IMR-90 (cell line): ENCODE measurements around the gene MAPK8IP1. TPM values are rescaled to one million over a fixed set of nuclear protein-coding genes. Genes with fewer than 3 reads are reported as not detected.

ENCODE experiments used
- ATAC-seq: fragments of 200-7000 bp; cut with Tn5 transposase; 2 replicates; pipeline ENCODE4 v1.9.1; 2020; ENCODE audit warnings: low read depth, mild to moderate bottlenecking, moderate library complexity
- BruUV-seq: library from RNA; stranded (reverse); fragments of 400-500 nt; replicated peaks from 2 replicates; lab custom pipeline; 2021; lab: Mats Ljungman, UMichigan
- CTCF ChIA-PET: fragments of 300-600 bp; formaldehyde crosslinking; extraction: SDS; loops from one replicate; lab custom pipeline; 2021; ENCODE audit warnings: antibody characterized with exemption; lab: Yijun Ruan, JAX
- POLR2A ChIA-PET: fragments of 300-600 bp; sonication (Branson Sonifier 250); formaldehyde crosslinking; loops from one replicate; lab custom pipeline; 2022; ENCODE audit warnings: antibody characterized with exemption; ENCODE audit not compliant: unreplicated experiment; lab: Charles Lee
- DNase-seq: peaks from one replicate; pipeline ENCODE4 v3.0.0; 2013
- H2AFZ ChIP-seq: replicated peaks from 2 replicates; pipeline ENCODE3; 2013; ENCODE audit warnings: low read length, mild to moderate bottlenecking; ENCODE audit not compliant: poor library complexity
- H2AK5ac ChIP-seq: 2 replicates; pipeline ENCODE4 v1.6.1; 2013; ENCODE audit warnings: low read depth, low read length, inconsistent platforms
- H2AK9ac ChIP-seq: replicated peaks from 2 replicates; pipeline ENCODE3; 2013; ENCODE audit warnings: mild to moderate bottlenecking, low read depth, low read length, moderate library complexity; ENCODE audit not compliant: poor library complexity
- H2BK120ac ChIP-seq: 2 replicates; pipeline ENCODE4 v1.6.1; 2013; ENCODE audit warnings: low read depth, low read length, inconsistent platforms
- H2BK15ac ChIP-seq: 3 replicates; pipeline ENCODE4 v1.6.1; 2013; ENCODE audit warnings: low read depth, low read length, inconsistent platforms
- H2BK20ac ChIP-seq: 2 replicates; pipeline ENCODE4 v1.6.1; 2013; ENCODE audit warnings: low read depth, mild to moderate bottlenecking, inconsistent platforms, low read length, moderate library complexity
- H2BK5ac ChIP-seq: 2 replicates; pipeline ENCODE4 v1.6.1; 2013; ENCODE audit warnings: mild to moderate bottlenecking, low read depth, low read length, inconsistent platforms; ENCODE audit not compliant: poor library complexity, severe bottlenecking
- H3K14ac ChIP-seq: replicated peaks from 2 replicates; pipeline ENCODE4 v1.6.1; 2013; ENCODE audit warnings: low read depth, low read length, inconsistent platforms
- H3K18ac ChIP-seq: 2 replicates; pipeline ENCODE4 v1.6.1; 2013; ENCODE audit warnings: low read depth, low read length, control low read depth
- H3K23ac ChIP-seq: 2 replicates; pipeline ENCODE4 v1.6.1; 2013; ENCODE audit warnings: low read depth, low read length, inconsistent platforms
- H3K27ac ChIP-seq: 2 replicates; pipeline ENCODE4 v1.5.1; 2013; ENCODE audit warnings: mild to moderate bottlenecking, control low read depth, low read length; ENCODE audit not compliant: insufficient read depth
- H3K27me3 ChIP-seq: 2 replicates; pipeline ENCODE4 v1.6.1; 2013; ENCODE audit warnings: low read length; ENCODE audit not compliant: control insufficient read depth, insufficient read depth
- H3K36me3 ChIP-seq: 2 replicates; pipeline ENCODE4 v1.6.1; 2013; ENCODE audit warnings: low read length, mixed read lengths; ENCODE audit not compliant: control insufficient read depth, insufficient read depth
- H3K4ac ChIP-seq: 2 replicates; pipeline ENCODE4 v1.6.1; 2013; ENCODE audit warnings: low read depth, low read length, inconsistent platforms
- H3K4me1 ChIP-seq: 2 replicates; pipeline ENCODE4 v1.6.1; 2013; ENCODE audit warnings: low read length, mixed read lengths; ENCODE audit not compliant: control insufficient read depth, insufficient read depth
- H3K4me2 ChIP-seq: 2 replicates; pipeline ENCODE4 v1.6.1; 2013; ENCODE audit warnings: low read depth, mild to moderate bottlenecking, control low read depth, low read length, moderate library complexity
- H3K4me3 ChIP-seq: 2 replicates; pipeline ENCODE4 v1.5.1; 2013; ENCODE audit warnings: low read depth, mild to moderate bottlenecking, control low read depth, low read length, moderate library complexity; ENCODE audit not compliant: insufficient read depth
- H3K56ac ChIP-seq: 2 replicates; pipeline ENCODE4 v1.6.1; 2013; ENCODE audit warnings: low read length, inconsistent platforms; ENCODE audit not compliant: insufficient read depth; ENCODE audit errors: extremely low read depth
- H3K79me1 ChIP-seq, 2 experiments: 2 replicates each; pipeline ENCODE4 v1.6.1; 2013; ENCODE audit warnings: low read length in 2 of 2, inconsistent platforms in 1 of 2, low read depth in 1 of 2
- H3K9ac ChIP-seq: 2 replicates; pipeline ENCODE4 v1.6.1; 2013; ENCODE audit warnings: low read depth, low read length, control low read depth
- H3K9me1 ChIP-seq: 2 replicates; pipeline ENCODE4 v1.6.1; 2013; ENCODE audit warnings: low read length, inconsistent platforms; ENCODE audit not compliant: insufficient read depth
- H3K9me3 ChIP-seq: 2 replicates; pipeline ENCODE4 v1.6.1; 2013; ENCODE audit warnings: low read length; ENCODE audit not compliant: control insufficient read depth, insufficient read depth
- H4K20me1 ChIP-seq: 2 replicates; pipeline ENCODE4 v1.6.1; 2013; ENCODE audit warnings: low read length, inconsistent platforms; ENCODE audit not compliant: insufficient read depth
- H4K5ac ChIP-seq: 2 replicates; pipeline ENCODE4 v1.6.1; 2013; ENCODE audit warnings: mild to moderate bottlenecking, low read depth, low read length, control low read depth
- H4K8ac ChIP-seq, 2 experiments: 2 replicates each; pipeline ENCODE4 v1.6.1; 2013; ENCODE audit warnings: low read depth in 2 of 2, low read length in 2 of 2, control low read depth in 1 of 2, inconsistent platforms in 1 of 2
- H4K91ac ChIP-seq: 2 replicates; pipeline ENCODE4 v1.6.1; 2013; ENCODE audit warnings: low read depth, low read length, inconsistent platforms; ENCODE audit not compliant: insufficient read depth
- ELK1 ChIP-seq: fragments of 150-350 bp; IDR thresholded peaks from 2 replicates; pipeline ENCODE4 v1.6.1; 2016; ENCODE audit warnings: low read depth, mild to moderate bottlenecking, low read length, moderate library complexity, borderline replicate concordance
- MXI1 ChIP-seq: IDR thresholded peaks from 2 replicates; pipeline ENCODE4 v1.6.1; 2012; ENCODE audit warnings: low read depth, mild to moderate bottlenecking, low read length, moderate library complexity, borderline replicate concordance
- POLR2A ChIP-seq: IDR thresholded peaks from 2 replicates; pipeline ENCODE4 v1.6.1; 2012; ENCODE audit warnings: mild to moderate bottlenecking, low read depth, low read length
- RFX5 ChIP-seq: IDR thresholded peaks from 2 replicates; pipeline ENCODE4 v1.8.0; 2012; ENCODE audit warnings: low read depth, mild to moderate bottlenecking, low read length, moderate library complexity
- WGBS, 2 experiments: methylation state at CpG; one replicate each; pipeline versions ENCODE4 v1.1.5 to v1.1.7; 2013; ENCODE audit warnings: missing lambda C conversion rate in 2 of 2; ENCODE audit not compliant: insufficient read length in 1 of 2; ENCODE audit errors: extremely low coverage in 2 of 2; 5-methylcytosine and 5-hydroxymethylcytosine counted together
- dilution Hi-C: fragments of 300-500 bp; cut with HindIII; formaldehyde crosslinking; loops from one replicate; pipeline ENCODE4 v1.14.3; 2018; ENCODE audit warnings: low sequenced_read_pairs; ENCODE audit not compliant: unreplicated experiment
- in situ Hi-C: fragments of 300-500 bp; cut with MboI; formaldehyde crosslinking; loops from 3 replicates; pipeline ENCODE4 v1.14.3; 2019; ENCODE audit warnings: low sequenced_read_pairs, inconsistent platforms, mixed read lengths
- intact Hi-C: fragments of 100-400 bp; cut with micrococcal nuclease; formaldehyde crosslinking; loops from 2 replicates; pipeline ENCODE4 v1.10.0; 2022
- polyA plus RNA-seq, 3 experiments: library from polyadenylated mRNA; depleted of rRNA; stranded (reverse); fragments of >200 nt; gene quantifications; 2 replicates each; pipeline ENCODE4 v1.2.3, GENCODE V29; 2012; ENCODE audit warnings: low replicate concordance in 1 of 3
- total RNA-seq: library from RNA; depleted of rRNA; stranded (reverse); fragments of >200 nt; gene quantifications from 2 replicates; pipeline ENCODE4 v1.2.3, GENCODE V29; 2012; rRNA removed

Gene MAPK8IP1
- total and polyA plus RNA-seq, 2 of the 4 experiments (the other 2 are of a cell fraction), result 6.5 to 9.6 TPM

GRCh38 chr11:45949992-45950407 is 64.5 kb downstream of the MAPK8IP1 start:
- Histone ChIP-seq H3K18ac (no peak overlapping the region), H2AK9ac (no peak overlapping the region), H2BK5ac (no peak overlapping the region), H4K5ac (no peak overlapping the region), H4K20me1 (no peaks in the 10 kb centered on the region), H3K79me1 (no peaks in the 10 kb centered on the region), H4K8ac (no peak overlapping the region), H3K27ac (no peak overlapping the region), H3K9me3 (no peaks in the 10 kb centered on the region), H3K9me1 (0 out of 2 replicates have a peak, but pooled peaks cover 2% of the 10 kb centered on the region), H3K56ac (no peak overlapping the region), H2AFZ (no peak overlapping the region), H3K4me2 (no peak overlapping the region), H2BK15ac (no peak overlapping the region), H3K36me3 (peaks cover 48% of the 10 kb centered on the region), H3K4ac (no peak overlapping the region), H3K9ac (no peak overlapping the region), H3K23ac (no peak overlapping the region), H4K91ac (no peak overlapping the region), H3K27me3 (no peaks in the 10 kb centered on the region), H2AK5ac (no peak overlapping the region), H2BK120ac (no peak overlapping the region), H3K4me1 (no peaks in the 10 kb centered on the region), H3K4me3 (no peak overlapping the region), H3K14ac (no peak overlapping the region), H2BK20ac (no peak overlapping the region)
- in situ Hi-C loops, result no loop called here
- TF ChIP-seq RFX5 (no peak), MXI1 (no peak), ELK1 (no peak), POLR2A (no peak)
- dilution Hi-C loops, result no loop called here
- ATAC-seq (no peak), DNase-seq (no peak)
- no TSS peak for BruUV-seq
- ChIA-PET CTCF (interaction anchor here (1.5 kb wide), 1 partner anchor 15 kb away, joined by 4 read pairs; no protein-coding TSS in a partner anchor), POLR2A (interaction anchor here (0.5 kb wide), 1 partner anchor 21 kb away, joined by 3 read pairs; no protein-coding TSS in a partner anchor)
- intact Hi-C loops, result no loop called here
- no CpG with 5 or more reads among the region's 1 CpG for WGBS, 2 experiments

Other genes with a start within 250 kb of the MAPK8IP1 start
- not detected in 2 replicates for gene CHST1, start 220.0 kb upstream of the MAPK8IP1 start, total RNA-seq
- 0.21 and 0.27 TPM in 2 replicates for gene CHST1, start 220.0 kb upstream of the MAPK8IP1 start, polyA plus RNA-seq (2012; rRNA removed)
- gene SLC35C1, start 80.5 kb upstream of the MAPK8IP1 start, total RNA-seq, result 3.1 and 4.3 TPM in 2 replicates
- gene SLC35C1, start 80.5 kb upstream of the MAPK8IP1 start, polyA plus RNA-seq (2012; rRNA removed), result 26.7 and 27.1 TPM in 2 replicates
- gene CRY2, start 38.2 kb upstream of the MAPK8IP1 start, total RNA-seq, result 12.8 and 13.1 TPM in 2 replicates
- gene CRY2, start 38.2 kb upstream of the MAPK8IP1 start, polyA plus RNA-seq (2012; rRNA removed), result 10.8 and 12.2 TPM in 2 replicates
- gene FREY1, start 21.6 kb downstream of the MAPK8IP1 start, total RNA-seq, result 0.83 TPM in 1 of 2 replicates, not detected in the other
- gene FREY1, start 21.6 kb downstream of the MAPK8IP1 start, polyA plus RNA-seq (2012; rRNA removed), result 0.21 and 0.49 TPM in 2 replicates
- gene PEX16, start 32.2 kb downstream of the MAPK8IP1 start, total RNA-seq, result 15.3 and 17.9 TPM in 2 replicates
- gene PEX16, start 32.2 kb downstream of the MAPK8IP1 start, polyA plus RNA-seq (2012; rRNA removed), result 23.3 and 29.4 TPM in 2 replicates
- gene LARGE2, start 37.0 kb downstream of the MAPK8IP1 start, total RNA-seq, result not detected in 2 replicates
- 0.03 and 0.13 TPM in 2 replicates for gene LARGE2, start 37.0 kb downstream of the MAPK8IP1 start, polyA plus RNA-seq (2012; rRNA removed)
- gene PHF21A, start 235.8 kb downstream of the MAPK8IP1 start, total RNA-seq, result 9.0 and 9.7 TPM in 2 replicates
- 20.6 and 23.6 TPM in 2 replicates for gene PHF21A, start 235.8 kb downstream of the MAPK8IP1 start, polyA plus RNA-seq (2012; rRNA removed)